Measurements from ENCODE around the gene MAPK10.
"Not testable (repeated sequence)": the region's sequence is repeated elsewhere in the genome, so short reads cannot be mapped to it uniquely, and the experiment has no call there.

The MAPK10 gene

GRCh38 chr4:86338989-86339388, 20.9 kb downstream of the MAPK10 start:
- no peak for DNase-seq (ENCODE audit: low read depth in 2 of 2)

DNA sequence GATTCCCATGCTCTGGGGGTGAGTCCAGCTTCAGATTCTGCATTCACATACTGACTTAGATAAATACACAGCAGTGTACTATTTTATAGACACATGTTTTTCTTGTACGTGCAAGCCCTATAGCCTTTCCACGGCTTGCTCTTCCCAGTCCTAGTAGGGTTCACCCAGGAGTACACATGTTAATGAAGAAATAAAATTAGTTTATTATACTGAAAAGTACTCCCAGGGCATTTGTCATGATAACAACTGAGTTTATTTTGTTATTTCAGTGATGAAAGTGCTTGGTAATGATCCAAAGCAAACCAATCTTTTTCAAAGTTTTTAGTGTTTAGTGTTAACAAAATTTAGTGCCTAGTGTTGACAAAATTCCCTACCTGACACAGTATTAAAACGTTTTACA, 21.3 kb downstream of the MAPK10 start:
- DNase-seq (ENCODE audit: low read depth in 2 of 2): no peak

DNA sequence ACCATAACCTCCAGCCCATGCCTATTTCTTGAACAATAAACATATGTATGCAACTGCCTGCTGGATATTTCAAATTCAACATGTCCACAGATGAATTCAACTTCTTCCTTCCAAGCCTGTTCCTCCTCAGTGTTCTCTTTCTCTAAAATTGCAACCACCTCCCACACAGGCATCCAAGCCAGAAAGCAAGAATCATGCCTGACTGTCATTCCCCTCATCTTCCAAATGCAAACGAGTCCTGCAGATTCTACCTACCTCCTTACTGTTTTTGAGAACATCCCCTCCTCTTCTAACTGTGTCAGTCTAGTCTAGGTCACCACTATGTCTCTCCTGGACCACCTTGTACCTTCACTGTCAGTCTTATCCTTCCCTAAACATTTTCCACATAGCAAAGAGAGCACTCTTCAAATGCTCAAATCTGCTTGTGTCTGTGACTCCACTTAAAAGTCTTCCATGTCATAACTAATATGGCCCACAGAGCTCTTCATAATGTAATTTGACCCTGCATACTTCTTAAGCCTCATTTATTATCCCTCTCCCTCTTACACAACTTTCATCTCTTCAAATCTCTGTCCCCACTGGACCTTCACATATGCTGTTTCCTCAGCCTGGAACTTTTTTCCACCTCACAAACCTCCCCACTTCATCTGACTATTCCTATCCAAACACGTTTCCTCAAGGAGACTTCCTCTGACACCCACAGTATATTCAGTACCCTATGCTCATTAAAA, 25.7 kb downstream of the MAPK10 start:
- DNase-seq (ENCODE audit: low read depth in 2 of 2): no peak

- no peak for DNase-seq (ENCODE audit: low read depth in 2 of 2)
Measured at GRCh38 chr4:86333236-86333635, 26.6 kb downstream of the MAPK10 start.

DNA sequence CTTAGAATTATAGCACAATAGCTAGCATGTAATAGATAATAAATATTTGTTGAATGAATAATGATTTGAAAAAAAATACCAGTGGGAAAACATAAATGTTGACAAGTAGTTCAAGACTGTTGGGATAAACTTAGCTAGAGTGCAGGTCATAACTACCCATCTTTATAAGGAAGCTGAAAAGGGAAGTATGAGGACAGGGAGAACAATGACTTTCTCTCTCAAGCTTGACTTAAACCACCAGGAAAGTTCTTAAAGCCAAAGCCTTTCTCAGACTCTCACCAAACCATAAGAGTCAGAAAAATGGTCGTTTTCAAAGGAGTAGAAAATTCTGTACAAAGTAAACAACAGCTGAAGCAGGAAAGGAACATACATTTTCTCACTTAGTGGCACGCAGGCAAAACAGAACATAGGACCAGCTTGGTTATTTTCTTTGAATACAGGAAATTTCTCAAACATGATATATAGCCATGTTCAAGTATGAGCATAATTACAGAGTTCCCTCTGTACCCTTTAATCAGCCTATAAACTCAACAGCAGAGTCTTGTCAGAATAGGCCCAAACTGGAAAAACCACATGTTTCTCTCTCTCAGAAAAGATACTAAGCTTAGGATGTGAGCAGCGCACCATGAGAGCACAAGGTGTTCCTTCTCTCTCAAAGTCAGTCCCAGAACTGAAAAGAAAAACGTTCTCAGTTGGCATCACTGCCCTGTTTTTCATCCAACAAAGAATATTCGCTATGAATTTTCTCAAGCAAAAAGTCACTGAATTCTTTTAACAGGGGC, 28.7 kb downstream of the MAPK10 start:
- DNase-seq (ENCODE audit: low read depth in 2 of 2): no peak

- not testable (repeated sequence) for DNase-seq (ENCODE audit: low read depth in 2 of 2)
Measured at GRCh38 chr4:86330411-86330810, 29.4 kb downstream of the MAPK10 start.

- no peak for DNase-seq (ENCODE audit: low read depth in 2 of 2)
Measured at GRCh38 chr4:86329431-86329830, 30.4 kb downstream of the MAPK10 start.

DNA sequence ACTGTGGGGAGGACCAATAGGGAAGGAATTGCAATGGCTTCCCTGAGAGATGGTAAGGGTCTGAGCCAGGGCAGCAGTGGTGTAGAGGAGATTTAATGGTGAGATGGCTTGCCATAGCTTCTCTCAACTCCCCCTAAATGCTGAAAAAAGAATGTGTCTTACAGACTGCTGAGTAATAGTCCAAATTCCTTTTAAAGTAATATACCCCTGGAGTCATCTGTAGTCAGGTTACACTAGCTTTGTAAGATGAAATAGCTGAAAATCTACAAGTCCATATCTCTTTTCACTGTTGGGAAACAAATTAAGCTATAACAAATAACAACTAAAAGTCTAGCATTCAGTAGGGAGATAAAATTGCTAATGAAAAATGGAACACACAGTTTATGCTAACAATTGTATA, 33.5 kb downstream of the MAPK10 start:
- no peak for DNase-seq (ENCODE audit: low read depth in 2 of 2)

DNA sequence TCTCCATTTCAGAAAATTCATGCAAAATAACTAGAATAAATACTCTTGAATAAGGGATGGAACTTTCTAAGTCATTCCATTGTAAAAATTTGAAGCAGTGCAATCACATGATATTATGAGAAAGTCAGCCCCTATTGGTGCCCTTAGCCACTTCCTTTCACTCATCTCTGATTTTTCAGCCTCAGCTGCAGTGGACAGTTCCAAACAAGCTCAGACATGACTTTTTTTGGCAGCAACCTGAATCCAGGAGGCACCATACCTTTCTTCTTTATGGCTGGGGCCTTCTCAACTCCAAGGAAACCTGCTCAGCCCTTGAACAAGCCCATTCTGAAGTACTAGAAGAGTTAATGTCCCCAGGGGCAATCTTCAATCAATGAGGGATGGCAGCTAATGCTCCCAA, 40.5 kb downstream of the MAPK10 start:
- no peak for DNase-seq (ENCODE audit: low read depth in 2 of 2)

GRCh38 chr4:86315579-86315978, 44.3 kb downstream of the MAPK10 start:
- no peak for DNase-seq (ENCODE audit: low read depth in 2 of 2)

DNA sequence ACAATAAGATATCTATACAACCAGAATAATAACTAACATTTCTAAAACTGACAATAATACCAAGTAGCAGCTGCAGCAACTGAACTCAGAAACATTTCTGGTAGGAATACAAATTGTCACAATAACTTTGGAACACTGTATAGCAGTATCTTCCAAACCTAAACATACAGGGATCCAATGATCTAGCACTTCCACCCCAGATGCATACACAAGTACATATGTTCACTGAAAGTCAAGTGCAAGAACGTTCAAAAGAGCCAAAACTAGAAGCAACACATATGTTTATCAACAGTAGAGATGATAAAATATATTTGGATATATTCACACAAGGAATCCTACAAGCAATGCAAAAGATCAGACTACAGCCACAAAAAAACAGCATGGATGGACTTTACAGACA, 46.2 kb downstream of the MAPK10 start:
- no peak for DNase-seq (ENCODE audit: low read depth in 2 of 2)

- no peak for DNase-seq (ENCODE audit: low read depth in 2 of 2)
Measured at GRCh38 chr4:86307432-86307831, 52.4 kb downstream of the MAPK10 start.

- DNase-seq (ENCODE audit: low read depth in 2 of 2): no peak
Measured at GRCh38 chr4:86306816-86307215, 53.0 kb downstream of the MAPK10 start.

- DNase-seq (ENCODE audit: low read depth in 2 of 2): no peak
Measured at GRCh38 chr4:86302830-86303229, 57.0 kb downstream of the MAPK10 start.

DNA sequence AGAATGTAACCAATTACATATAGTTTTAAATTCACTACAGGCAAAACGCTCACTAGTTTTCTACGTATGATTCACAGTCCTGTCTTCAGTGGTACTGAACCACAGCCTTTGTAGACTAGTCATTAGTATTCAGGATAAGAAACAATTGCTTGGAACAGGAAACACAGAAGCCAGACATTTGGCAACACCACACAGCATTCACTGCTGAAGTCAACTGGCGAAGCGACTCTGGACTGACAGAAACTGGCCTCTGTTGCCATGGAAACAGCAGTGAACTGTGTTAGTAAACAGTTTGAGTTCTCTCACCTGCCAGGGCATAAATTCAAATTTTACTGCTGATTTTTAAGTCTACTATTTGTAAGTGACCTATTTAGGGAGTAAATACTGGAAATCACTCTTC, 57.6 kb downstream of the MAPK10 start:
- DNase-seq (ENCODE audit: low read depth in 2 of 2): no peak

DNA sequence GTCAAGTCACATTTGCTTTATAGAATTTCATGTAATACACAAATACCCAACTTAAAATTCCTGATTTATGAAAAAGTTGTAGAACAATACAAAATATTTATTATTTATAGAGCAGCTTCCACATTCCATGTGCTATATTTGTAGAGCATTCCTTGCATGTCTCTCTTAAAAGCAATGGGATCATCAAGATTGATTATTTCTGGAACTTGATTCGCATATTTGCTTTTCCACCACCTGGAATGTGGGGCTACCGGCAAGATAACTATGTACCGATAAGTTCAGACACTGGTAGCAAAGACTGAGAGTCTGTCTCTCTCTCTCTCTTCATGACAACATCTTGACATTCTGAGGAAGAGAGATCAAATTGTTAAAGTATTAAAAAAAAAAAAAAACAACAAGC, 59.3 kb downstream of the MAPK10 start:
- DNase-seq (ENCODE audit: low read depth in 2 of 2): no peak

DNA sequence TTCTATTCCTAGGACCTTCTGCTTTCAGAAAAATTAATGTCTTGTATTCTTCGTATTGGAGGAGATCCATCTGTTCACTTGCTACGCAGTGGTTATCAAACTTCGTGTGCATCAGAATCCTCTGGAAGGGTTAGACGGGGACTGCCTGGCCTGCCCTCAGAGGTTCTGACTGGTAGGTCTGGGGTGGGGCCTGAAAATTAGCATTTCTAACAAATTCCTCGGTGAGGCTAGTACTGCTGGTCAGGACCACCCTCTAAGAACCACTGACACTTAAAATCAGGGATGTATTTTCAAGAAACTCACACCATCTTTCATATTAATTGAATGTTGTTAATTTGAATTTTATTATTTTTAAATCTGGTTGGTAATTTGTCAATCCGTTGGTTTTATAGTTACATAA, 63.0 kb downstream of the MAPK10 start:
- DNase-seq (ENCODE audit: low read depth in 2 of 2): no peak

- no peak for DNase-seq (ENCODE audit: low read depth in 2 of 2)
Measured at GRCh38 chr4:86294883-86295282, 65.0 kb downstream of the MAPK10 start.

GRCh38 chr4:86291180-86291579, 68.7 kb downstream of the MAPK10 start:
- no peak for DNase-seq (ENCODE audit: low read depth in 2 of 2)

DNA sequence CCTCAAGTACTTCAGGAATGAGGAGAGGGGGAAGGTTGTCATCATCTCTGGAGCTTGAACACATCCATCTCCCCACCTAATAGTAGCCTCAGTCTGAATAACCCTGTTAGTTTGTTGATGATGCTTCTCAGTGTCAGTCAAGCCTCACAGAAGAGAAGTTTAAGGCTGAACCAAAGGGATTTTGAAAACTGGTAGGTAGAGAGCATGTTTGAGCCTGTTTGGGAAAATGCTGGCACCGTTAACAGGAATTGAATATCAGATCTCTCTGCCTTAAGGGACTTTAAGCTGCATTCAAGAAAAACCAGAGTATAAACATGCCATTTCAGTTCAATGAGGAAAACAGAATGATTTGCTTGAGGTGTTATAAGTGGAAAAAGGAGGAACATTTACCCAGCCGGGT, 73.1 kb downstream of the MAPK10 start:
- DNase-seq (ENCODE audit: low read depth in 2 of 2): no peak

- DNase-seq (ENCODE audit: low read depth in 2 of 2): no peak
Measured at GRCh38 chr4:86283371-86283770, 76.5 kb downstream of the MAPK10 start.

DNA sequence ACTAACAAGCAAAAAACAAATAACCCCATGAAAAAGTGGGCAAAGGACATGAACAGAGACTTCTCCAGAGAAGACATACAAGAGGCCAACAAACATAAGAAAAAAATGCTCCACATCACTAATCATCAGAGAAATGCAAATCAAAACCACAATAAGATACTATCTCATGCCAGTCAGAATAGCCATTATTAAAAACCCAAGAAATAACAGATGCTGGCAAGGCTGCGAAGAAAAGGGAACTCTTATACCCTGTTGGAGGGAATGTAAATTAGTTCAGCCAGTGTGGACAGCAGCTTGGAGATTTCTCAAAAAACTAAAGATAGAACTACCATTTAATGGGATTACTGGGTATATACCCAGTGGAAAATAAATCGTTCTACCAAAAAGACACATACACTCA, 79.6 kb downstream of the MAPK10 start:
- no peak for DNase-seq (ENCODE audit: low read depth in 2 of 2)

DNA sequence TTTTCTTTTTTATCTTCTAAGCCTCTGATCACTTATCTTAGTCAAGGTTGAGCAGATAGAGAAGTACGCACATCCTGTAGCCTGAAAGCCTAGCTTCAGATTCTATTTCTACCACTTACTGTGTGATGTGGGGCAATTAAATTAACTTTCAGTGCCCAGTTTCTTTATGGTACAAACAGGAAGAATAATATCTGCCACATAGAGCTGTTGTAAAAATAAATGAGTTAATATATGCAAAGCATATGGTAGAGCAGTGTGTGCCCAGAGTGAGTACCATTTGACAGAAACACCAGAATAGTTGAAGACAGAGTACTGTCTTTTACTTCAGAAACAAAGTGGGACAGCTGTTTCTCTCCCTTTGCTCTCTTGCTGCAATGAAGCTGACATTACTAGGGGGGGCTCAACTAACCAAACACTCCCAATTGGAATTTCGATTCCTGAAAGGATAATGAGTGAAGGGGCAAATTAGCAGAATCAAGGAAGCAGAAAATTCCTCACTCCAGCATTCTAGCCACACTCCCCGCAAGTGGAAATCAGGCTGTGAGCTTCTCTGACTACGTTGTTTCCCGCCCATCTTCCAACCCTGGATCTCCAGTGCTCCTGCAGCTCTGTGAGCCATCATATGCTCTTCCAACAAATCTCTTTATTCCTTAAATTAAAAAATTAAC, 80.4 kb downstream of the MAPK10 start:
- DNase-seq (ENCODE audit: low read depth in 2 of 2): no peak
